NCI-H446 treated with DMSO at 0.1 percent for 48 hours (cell line): ENCODE results near the gene KCTD7.
"Not testable (repeated sequence)": the region's sequence is repeated elsewhere in the genome, so short reads cannot be mapped to it uniquely, and the experiment has no call there.

ENCODE experiments used
- DNase-seq: peaks from one replicate; lab custom pipeline; 2025; lab: John Stamatoyannopoulos, UW

KCTD7 gene

DNA sequence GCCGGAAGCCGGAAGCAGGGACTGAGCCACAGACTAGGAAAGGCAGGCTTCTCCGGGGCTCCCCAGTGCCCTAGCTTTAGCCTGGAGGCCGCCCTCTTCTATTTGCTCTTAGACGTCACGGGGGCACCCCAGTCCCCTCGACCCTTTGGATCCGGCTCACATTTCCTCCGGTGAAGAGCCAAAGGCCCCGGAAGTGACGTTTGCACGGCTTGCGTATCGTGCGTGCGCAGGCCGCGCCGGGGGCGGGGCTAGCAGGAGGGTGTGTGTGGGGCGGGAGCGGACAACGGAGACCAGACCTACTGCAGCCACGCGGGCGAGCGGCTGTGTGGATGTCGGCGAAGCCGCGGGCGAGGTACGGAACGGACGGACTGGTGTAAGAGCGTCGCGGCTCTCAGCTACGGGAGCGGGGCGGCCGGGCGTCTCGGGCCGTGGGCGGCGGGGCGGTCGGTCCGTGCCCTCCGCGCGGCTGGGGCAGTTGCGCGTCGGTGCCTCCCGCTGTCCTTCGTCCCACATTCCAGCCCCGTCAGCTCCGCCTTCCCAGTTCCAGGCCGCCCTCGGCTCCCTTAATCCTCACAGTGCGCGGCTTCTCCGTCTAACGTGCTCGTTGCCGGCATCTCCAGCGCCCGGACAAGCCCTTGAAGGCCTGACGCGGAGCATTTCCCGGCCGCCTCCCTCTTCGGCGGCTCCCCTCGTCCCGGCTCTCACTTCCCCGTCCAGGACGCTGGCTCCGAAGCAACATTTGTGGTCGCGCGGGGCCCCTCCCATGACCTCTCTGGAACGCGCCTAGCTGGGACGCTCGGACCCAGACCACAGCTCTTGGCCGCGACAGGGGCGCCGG is 25.8 kb downstream of the KCTD7 start:
- DNase-seq: peak; percentile 91

GRCh38 chr7:66655113-66655806 is 26.6 kb downstream of the KCTD7 start:
- not testable (repeated sequence) for DNase-seq

GRCh38 chr7:66655826-66656485 is 27.3 kb downstream of the KCTD7 start:
- DNase-seq: not testable (repeated sequence)

GRCh38 chr7:66657798-66658197 is 29.1 kb downstream of the KCTD7 start:
- DNase-seq: no peak

DNA sequence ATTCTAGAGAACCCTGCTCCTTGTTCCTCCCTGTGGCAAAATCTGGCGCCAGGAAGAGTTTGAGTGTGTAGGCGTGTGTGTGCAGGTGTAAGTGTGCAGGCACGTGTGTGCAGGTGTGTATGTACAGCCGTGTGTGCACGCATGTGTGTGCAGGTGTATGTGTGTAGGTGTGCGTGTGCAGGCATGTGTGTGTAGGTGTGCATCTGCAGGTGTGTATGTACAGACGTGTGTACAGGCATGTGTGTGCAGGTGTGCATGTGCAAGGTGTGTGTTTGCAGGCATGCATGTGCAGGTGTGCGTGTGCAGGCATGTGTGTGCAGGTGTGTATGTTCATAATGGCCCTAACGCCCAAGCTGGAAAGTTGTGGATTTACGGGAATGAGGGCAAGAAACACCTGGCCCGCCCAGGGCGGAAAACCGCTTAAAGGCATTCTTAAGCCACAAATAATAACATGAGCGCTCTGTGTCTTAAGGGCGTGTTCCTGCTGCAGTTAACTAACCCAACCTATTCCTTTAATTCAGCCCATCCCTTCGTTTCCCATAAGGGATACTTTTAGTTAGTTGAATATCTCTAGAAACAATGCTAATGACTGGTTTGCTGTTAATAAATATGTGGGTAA is 34.1 kb downstream of the KCTD7 start:
- DNase-seq: no peak

- peak; percentile 7 for DNase-seq
These were observed 36.1 kb downstream of the KCTD7 start for GRCh38 chr7:66664590-66665293.

GRCh38 chr7:66666313-66666952 is 37.8 kb downstream of the KCTD7 start:
- no peak for DNase-seq

GRCh38 chr7:66667023-66667728 is 38.5 kb downstream of the KCTD7 start:
- DNase-seq: no peak

- no peak for DNase-seq
These were observed 39.4 kb downstream of the KCTD7 start for GRCh38 chr7:66668112-66668511.

- DNase-seq: no peak
These were observed 40.0 kb downstream of the KCTD7 start for GRCh38 chr7:66668677-66669076.

DNA sequence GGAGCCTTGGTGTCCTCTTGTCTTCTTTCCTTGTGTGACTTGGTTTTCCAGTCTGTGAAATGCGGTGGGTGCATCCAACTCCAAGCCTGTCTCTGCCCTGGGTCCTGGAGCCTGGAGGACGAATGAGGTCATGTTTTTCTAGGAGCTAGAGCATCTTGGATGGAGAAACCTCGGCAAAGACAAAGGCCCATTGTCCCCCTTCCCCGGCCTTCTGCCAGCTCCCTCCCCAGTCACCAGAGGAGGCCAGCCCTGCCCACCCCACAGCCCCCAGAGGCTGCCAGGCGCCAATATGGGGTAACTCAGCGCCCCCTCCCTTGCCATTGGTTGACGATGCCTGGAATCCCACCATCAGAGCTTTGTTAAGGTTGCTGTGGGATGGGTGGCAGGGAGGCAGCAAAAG is 40.4 kb downstream of the KCTD7 start:
- no peak for DNase-seq

DNA sequence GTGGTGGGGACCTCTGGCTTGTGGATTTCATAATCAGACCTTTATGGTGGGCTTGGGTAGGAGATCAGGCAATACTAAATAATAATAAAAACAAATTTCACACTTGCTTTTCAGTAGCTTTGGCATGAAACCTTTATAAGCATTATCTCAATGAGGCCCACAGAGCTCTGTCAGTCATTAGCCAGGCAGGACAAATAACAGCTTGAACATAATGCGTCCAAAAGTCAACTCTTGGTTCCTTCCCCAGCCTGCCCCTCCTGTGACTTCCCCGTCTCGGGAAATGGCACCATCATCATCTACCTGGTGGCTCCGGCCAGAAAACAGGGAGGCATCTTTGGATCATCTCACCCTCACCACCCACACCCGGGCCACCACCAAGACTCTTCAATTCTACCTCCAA is 40.8 kb downstream of the KCTD7 start:
- DNase-seq: no peak

- DNase-seq: no peak
These were observed 42.4 kb downstream of the KCTD7 start for GRCh38 chr7:66671034-66671433.

DNA sequence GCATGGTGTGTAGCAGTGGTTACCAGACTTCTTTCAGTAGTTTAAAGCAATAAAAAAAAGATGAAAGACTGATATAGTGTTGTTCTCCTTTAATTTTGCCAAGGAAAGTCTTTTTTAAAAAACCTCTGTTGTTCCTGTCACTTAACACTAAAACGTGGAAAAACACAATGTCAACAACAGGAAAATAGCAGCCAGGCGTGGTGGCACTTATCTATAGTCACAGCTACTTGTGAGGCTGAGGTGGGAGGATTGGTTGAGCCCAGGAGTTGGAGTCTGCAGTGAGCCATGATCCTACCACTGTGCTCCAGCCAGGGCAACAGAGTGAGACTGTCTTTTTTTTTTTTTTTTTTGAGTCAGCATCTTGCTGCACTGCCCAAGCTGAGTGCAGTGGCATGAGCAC is 42.8 kb downstream of the KCTD7 start:
- not testable (repeated sequence) for DNase-seq

GRCh38 chr7:66672432-66673123 is 43.9 kb downstream of the KCTD7 start:
- not testable (repeated sequence) for DNase-seq

GRCh38 chr7:66673124-66673640 is 44.5 kb downstream of the KCTD7 start:
- not testable (repeated sequence) for DNase-seq

- no peak for DNase-seq
These were observed 51.1 kb downstream of the KCTD7 start for GRCh38 chr7:66679633-66680244.

GRCh38 chr7:66681491-66682349 is 53.0 kb downstream of the KCTD7 start:
- DNase-seq: peak; percentile 79
